ENCODE measurements around the gene AKAP10.
"Not testable (repeated sequence)": the region's sequence is repeated elsewhere in the genome, so short reads cannot be mapped to it uniquely, and the experiment has no call there.

The AKAP10 gene

GRCh38 chr17:19977293-19978208 lies at the start of gene AKAP10:
Gene AKAP10, minus strand, starts transcription at chr17:19977828. Its CDS starts 149 bp downstream, at chr17:19977679.
- peak; percentile 98 for DNase-seq

GRCh38 chr17:20026960-20027359 lies 49.3 kb upstream of the AKAP10 start:
- no peak for DNase-seq

- no peak for DNase-seq
Observed at GRCh38 chr17:20022701-20023100, 45.1 kb upstream of the AKAP10 start.

DNA sequence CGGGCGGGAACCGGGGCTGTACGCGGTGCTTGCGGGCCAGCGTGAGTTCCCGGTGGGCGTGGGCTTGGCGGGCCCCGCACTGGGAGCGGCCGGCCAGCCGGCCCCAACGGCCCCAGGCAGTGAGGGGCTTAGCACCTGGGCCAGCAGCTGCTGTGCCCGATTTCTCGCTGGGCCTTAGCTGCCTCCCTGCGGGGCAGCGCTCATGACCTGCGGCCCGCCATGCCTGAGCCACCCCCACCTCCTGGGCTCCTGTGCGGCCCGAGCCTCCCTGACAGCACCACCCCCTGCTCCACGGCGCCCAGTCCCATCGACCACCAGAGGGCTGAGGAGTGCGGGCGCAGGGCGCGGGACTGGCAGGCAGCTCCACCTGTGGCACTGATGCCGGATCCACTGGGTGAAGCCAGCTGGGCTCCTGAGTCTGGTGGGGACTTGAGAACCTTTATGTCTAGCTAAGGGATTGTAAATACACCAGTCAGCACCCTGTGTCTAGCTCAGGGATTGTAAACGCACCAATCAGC lies 38.9 kb upstream of the AKAP10 start:
- not testable (repeated sequence) for DNase-seq

DNA sequence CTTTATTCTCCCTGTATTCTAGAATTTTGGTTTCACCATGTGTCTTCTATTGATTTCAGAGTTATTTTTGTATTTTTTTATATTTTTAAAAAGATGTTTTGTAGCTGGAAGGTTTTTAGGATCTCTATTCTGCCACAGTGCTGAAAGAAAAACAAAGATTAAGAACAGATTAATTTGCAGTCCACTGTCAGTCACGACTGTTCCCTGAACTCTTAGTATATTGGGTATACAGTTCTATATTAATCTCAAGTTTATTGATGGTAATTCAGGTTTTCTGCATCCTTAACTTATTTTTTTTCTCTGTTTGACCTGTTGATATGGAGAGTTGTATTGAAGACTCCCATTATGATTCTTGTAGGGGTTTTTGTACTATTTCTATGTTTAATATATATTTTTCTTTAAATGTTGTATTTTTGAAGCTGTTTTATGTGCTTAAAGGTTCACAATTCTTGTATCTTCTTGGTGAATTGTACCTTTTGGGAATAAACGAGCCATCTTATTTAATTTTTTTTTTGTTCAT lies 34.4 kb upstream of the AKAP10 start:
- DNase-seq = no peak

DNA sequence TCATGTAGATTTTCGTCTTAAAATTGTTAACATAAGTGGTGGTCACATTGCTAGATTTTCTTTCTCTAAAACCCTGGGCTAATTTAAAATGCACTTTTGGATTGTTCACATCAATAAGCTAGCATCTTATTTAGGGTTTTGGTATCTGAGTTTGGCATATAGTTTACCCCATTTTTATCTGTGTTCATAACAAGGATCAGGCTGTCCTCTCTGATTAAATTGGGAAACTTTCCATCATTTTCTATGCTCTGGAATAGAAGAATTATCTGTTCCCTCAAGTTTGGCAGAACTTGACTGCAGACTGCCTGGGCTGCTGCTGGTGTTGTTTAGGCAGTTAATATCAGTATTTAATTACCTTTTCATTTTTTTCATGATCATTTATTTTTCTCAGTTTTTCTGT lies 33.3 kb upstream of the AKAP10 start:
- DNase-seq = no peak

GRCh38 chr17:20010099-20010863 lies 32.7 kb upstream of the AKAP10 start:
- DNase-seq = no peak

DNA sequence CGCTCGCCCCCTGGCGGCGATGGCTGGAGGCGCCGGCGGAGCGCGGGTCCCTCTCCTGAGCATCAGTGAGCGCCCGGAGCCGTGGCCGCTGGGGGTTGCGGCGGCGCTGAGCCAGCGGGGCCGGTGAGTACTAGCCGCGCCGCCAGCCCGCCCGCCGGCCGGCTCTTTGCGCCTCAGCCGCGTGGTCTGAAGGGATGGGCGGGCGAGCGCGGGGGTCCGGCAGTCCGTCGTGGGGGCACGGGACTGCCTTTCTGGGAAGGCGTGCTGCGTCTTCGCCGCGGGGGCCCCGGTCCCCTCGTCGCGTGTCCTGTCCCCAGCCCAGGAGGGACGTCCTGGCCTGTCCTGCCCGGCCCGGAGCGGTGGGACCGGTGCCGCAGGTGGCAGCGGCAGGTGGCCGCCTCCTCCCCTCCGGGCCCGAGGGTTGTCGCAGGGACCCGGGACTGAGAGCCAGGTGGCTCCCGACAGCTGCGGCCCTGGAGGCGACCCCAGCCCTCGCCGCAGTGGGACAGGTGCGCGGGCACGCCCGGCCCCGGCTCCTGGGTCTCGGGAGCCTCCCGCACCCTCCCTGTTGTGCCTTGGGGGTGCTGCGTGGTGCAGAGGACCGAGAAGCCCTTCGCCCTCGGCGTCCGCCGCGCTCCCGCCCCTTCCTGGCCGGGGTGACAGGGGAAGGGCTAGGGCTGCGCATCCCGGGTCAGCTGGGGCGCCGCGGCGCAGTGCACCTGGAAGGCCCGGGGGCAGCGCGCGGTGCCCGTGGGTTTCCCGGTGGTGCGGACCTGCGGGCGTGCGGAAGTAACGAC lies 31.9 kb upstream of the AKAP10 start, which contains the start of gene SPECC1:
Gene SPECC1 (plus strand): TSS at position 58 of the 797 bp plus-strand sequence. CDS start 87,293 bp downstream, outside the sequence.
- DNase-seq = peak; percentile 95

DNA sequence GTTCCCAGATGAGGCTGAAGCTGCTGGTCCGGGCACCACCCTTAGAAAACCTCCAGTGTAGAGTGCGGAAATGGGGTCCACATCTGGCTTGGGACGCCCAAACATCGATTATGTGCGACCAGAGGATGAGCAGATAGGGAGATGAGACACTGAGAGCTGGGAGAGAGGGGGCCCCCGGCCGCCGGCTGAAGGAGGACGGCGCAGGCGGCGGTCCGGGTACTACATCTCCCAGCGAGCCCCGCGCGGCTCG lies 31.3 kb upstream of the AKAP10 start:
- no peak for DNase-seq

- no peak for DNase-seq
Observed at GRCh38 chr17:20008242-20009051, 30.8 kb upstream of the AKAP10 start.

GRCh38 chr17:19996502-19996901 lies 18.9 kb upstream of the AKAP10 start:
- DNase-seq = no peak

DNA sequence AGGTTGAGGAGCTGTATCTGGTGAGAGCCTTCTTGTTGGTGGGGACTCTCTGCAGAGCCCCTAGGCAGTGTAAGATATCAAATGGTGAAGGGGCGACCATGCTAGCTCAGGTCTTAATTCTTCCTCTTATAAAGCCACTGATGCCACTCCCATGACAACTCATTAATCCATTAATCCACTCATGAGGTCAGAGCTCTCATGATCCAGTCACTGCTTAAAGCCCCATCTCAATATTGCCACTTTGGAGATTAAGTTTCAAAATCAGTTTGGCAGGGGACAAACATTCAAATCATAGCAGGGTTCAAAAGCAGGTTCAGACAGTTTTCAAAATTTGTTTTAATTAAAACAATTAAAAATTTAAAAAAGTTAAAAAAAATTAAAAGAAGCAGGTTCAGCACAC lies 18.5 kb upstream of the AKAP10 start:
- DNase-seq = no peak

DNA sequence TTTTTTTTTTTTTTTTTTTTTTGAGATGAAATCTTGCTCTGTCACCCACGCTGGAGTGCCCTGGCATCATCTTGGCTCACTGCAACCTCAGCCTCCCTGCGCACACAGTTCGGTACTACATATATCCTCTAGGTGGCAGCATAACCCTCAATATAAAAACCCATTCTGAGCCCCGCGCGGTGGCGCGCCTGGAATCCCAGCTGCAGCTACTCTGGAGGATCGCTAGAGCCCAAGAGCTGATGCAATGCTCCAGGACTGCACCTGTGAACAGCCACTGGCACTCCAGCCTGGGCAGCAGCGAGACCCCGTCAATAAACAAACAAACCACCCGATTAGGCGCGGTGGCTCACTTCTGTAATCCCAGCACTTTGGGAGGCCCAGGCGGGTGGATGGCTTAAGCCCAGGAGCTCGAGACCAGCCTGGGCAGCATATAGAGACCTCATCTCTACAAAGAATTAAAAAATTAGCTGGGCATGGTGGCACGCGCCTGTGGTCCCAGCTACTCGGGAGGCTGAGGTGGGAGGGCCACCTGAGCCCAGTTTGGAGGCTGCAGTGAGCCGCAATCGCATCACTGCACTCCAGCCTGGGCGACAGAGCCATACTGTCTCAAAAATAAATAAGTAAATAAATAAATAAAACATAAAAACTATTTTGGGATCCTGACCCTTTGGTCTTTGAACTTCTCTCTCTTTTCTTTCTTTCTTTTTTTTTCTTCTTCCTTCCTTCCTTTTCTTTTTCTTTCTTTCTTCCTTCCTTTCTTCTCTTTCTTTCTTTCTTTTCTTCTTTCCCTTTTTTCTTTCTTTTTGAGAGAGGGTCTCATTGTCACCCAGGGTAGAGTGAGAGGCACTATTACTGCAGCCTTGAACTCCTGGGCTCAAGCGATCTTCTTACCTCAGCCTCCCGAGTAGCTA lies 15.4 kb upstream of the AKAP10 start:
- peak; percentile 82 to 83 for DNase-seq

- no peak for DNase-seq
Observed at GRCh38 chr17:19991252-19991885, 13.7 kb upstream of the AKAP10 start.

- DNase-seq = no peak
Observed at GRCh38 chr17:19987897-19988296, 10.3 kb upstream of the AKAP10 start.

GRCh38 chr17:19986941-19987861 lies 9.6 kb upstream of the AKAP10 start:
- no peak for DNase-seq

- no peak for DNase-seq
Observed at GRCh38 chr17:19979917-19980770, 2.5 kb upstream of the AKAP10 start.

- no peak for DNase-seq
Observed at GRCh38 chr17:19978805-19979211, 1.2 kb upstream of the AKAP10 start.
